Ascending aorta (tissue), 2 donors: ENCODE results near the gene ASTN1. TPM values are rescaled to one million over a fixed set of nuclear protein-coding genes. Genes with fewer than 3 reads are reported as not detected.

Source experiments
- DNase-seq, 2 donors: peaks; one replicate each; pipeline ENCODE4 v3.0.0-alpha.2; 2019; ENCODE audit warnings: low spot score in 2 of 2
- H3K27ac ChIP-seq, 2 donors: fragments of 200-600 bp; sonication (generic); one replicate each; pipeline ENCODE4 v1.5.1; 2016 to 2017; ENCODE audit warnings: mild to moderate bottlenecking in 1 of 2
- H3K27me3 ChIP-seq: fragments of 200-600 bp; sonication (generic); one replicate; pipeline ENCODE4 v1.5.1; 2017
- H3K36me3 ChIP-seq, 2 donors: fragments of 200-600 bp; sonication (generic); one replicate each; pipeline ENCODE4 v1.5.1; 2016
- H3K4me1 ChIP-seq, 2 donors: fragments of 200-600 bp; sonication (generic); one replicate each; pipeline ENCODE4 v1.5.1; 2016 to 2017; ENCODE audit warnings: mild to moderate bottlenecking in 1 of 2
- H3K4me3 ChIP-seq, 2 donors: fragments of 200-600 bp; sonication (generic); one replicate each; pipeline ENCODE4 v1.5.1; 2016 to 2017; ENCODE audit warnings: mild to moderate bottlenecking in 1 of 2
- H3K9me3 ChIP-seq, 2 donors: fragments of 200-600 bp; sonication (generic); one replicate each; pipeline ENCODE4 v1.5.1; 2016
- CTCF ChIP-seq, 3 experiments: fragments of 200-600 bp in 2 of 3; fragments of 450-650 bp in 1 of 3; sonication (generic) in 2 of 3; IDR thresholded peaks; one replicate each; pipeline ENCODE4 v1.5.1; 2016 to 2019; ENCODE audit warnings: antibody characterized with exemption in 3 of 3, mild to moderate bottlenecking in 1 of 3, moderate library complexity in 1 of 3
- intact Hi-C: fragments of 100-400 bp; cut with DNase I; formaldehyde crosslinking; loops from one replicate; pipeline ENCODE4 v1.15.1; 2023
- total RNA-seq: library from RNA; depleted of rRNA; stranded (reverse); fragments of >200 nt; gene quantifications from one replicate; pipeline ENCODE4 v1.1.0, GENCODE V29; 2016

The ASTN1 gene
- total RNA-seq, 1 donor from 2014 or later, result 0.32 TPM

GRCh38 chr1:176950736-176951324 is 213.7 kb downstream of the ASTN1 start:
- no peaks in the 10 kb centered on the region for H3K36me3 ChIP-seq
- no peaks in the 10 kb centered on the region for H3K9me3 ChIP-seq
- DNase-seq, result no peak
- no peak overlapping the region for H3K27ac ChIP-seq
- no peak for TF ChIP-seq CTCF (IDR thresholded peaks at IDR 0.05)
- intact Hi-C loops, result no loop called here
- no peaks in the 10 kb centered on the region for H3K27me3 ChIP-seq
- H3K4me1 ChIP-seq, result no peaks in the 10 kb centered on the region
- no peak overlapping the region for H3K4me3 ChIP-seq

- H3K9me3 ChIP-seq, result no peaks in the 10 kb centered on the region
- DNase-seq, result no peak
Measured at GRCh38 chr1:176949033-176949662, 215.4 kb downstream of the ASTN1 start.

GRCh38 chr1:176944606-176945005 is 219.9 kb downstream of the ASTN1 start:
- Histone ChIP-seq H3K9me3 (no peaks in the 10 kb centered on the region), H3K4me1 (no peaks in the 10 kb centered on the region), H3K36me3 (no peaks in the 10 kb centered on the region), H3K27ac (no peak overlapping the region), H3K4me3 (no peak overlapping the region), H3K27me3 (no peaks in the 10 kb centered on the region)
- intact Hi-C loops, result no loop called here
- TF ChIP-seq CTCF (IDR thresholded peaks at IDR 0.05), result no peak
- no peak for DNase-seq

More at GRCh38 chr1:176949033-176949662, 215.4 kb downstream of the ASTN1 start:
- TF ChIP-seq CTCF (IDR thresholded peaks at IDR 0.05), result peak; percentile 21 to 47 (median 23)
- no peaks in the 10 kb centered on the region for H3K36me3 ChIP-seq
- no peak overlapping the region for H3K4me3 ChIP-seq
- H3K27ac ChIP-seq, result no peak overlapping the region
- H3K4me1 ChIP-seq, result no peaks in the 10 kb centered on the region
- intact Hi-C loops, result no loop called here
- no peaks in the 10 kb centered on the region for H3K27me3 ChIP-seq

GRCh38 chr1:176943783-176944182 is 220.7 kb downstream of the ASTN1 start:
- H3K4me3 ChIP-seq, result no peak overlapping the region
- no peaks in the 10 kb centered on the region for H3K36me3 ChIP-seq
- no peak for DNase-seq
- intact Hi-C loops, result no loop called here
- TF ChIP-seq CTCF (IDR thresholded peaks at IDR 0.05), result no peak
- no peaks in the 10 kb centered on the region for H3K4me1 ChIP-seq
- H3K9me3 ChIP-seq, result no peaks in the 10 kb centered on the region
- no peak overlapping the region for H3K27ac ChIP-seq
- H3K27me3 ChIP-seq, result no peaks in the 10 kb centered on the region

- H3K4me1 ChIP-seq, result no peaks in the 10 kb centered on the region
- no peak overlapping the region for H3K4me3 ChIP-seq
- no peak overlapping the region for H3K27ac ChIP-seq
- H3K27me3 ChIP-seq, result no peaks in the 10 kb centered on the region
- intact Hi-C loops, result no loop called here
- no peak for TF ChIP-seq CTCF (IDR thresholded peaks at IDR 0.05)
- no peak for DNase-seq
- H3K9me3 ChIP-seq, result no peaks in the 10 kb centered on the region
- no peaks in the 10 kb centered on the region for H3K36me3 ChIP-seq
Measured at GRCh38 chr1:176942346-176942745, 222.2 kb downstream of the ASTN1 start.
